Measurements from ENCODE around the gene BMP7.

Gene BMP7

DNA sequence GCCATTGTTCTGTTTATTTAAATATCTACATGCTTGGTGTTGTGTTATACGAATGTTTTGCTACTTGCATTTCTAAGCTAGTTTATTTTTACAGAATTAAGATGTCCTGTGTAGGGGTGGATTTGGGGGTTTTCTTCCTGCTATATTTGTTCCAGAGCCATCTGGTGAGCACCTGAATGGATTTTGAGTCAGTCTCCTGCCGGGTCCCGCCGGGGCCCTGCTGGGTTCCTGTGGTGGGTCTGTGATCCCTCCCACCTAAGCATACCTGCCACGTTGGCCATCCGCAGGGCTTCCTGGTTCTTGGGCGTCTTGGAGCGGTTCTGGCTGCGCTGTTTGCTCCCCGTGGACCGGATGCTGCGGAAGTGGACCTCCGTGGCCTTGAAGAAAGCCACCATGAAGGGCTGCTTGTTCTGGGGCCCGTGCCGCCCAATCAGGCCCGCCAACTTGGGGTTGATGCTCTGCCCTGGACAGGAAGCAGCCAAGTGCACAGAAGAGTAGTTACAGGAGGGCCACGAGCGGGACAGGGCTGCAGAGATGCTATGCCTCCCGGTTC, 82.9 kb downstream of the BMP7 start:
- TF ChIP-seq CTCF (conservative IDR thresholded peaks at IDR 0.05; ENCODE audit: low read length), result no peak
- no peak for DNase-seq (ENCODE audit: low read depth)
- no peak overlapping the region for H3K4me3 ChIP-seq (ENCODE audit: low read length)

DNA sequence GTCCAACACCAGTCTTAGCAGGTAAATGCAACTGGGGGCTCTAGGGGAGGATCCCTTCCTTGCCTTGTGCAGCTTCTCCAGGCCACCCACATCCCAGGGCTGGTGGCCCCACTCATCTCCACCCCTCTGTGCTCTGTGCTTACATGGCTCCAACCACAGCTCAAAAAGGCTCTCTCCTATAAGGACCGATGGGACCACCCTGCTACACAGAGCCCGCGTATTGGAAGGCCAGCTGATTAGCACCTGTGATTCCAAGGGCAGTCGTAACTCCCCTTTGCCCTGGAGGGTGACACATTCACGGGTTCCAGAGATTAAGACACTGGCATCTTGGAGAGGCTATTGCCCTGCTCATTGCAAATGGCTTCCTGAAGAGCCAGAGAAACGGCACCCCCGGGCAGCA, 84.8 kb downstream of the BMP7 start:
- DNase-seq (ENCODE audit: low read depth), result no peak
- no peak for TF ChIP-seq CTCF (conservative IDR thresholded peaks at IDR 0.05; ENCODE audit: low read length)
- H3K4me3 ChIP-seq (ENCODE audit: low read length), result no peak overlapping the region

GRCh38 chr20:57180954-57181353, 85.5 kb downstream of the BMP7 start:
- no peak for TF ChIP-seq CTCF (conservative IDR thresholded peaks at IDR 0.05; ENCODE audit: low read length)
- H3K4me3 ChIP-seq (ENCODE audit: low read length), result no peak overlapping the region
- no peak for DNase-seq (ENCODE audit: low read depth)

DNA sequence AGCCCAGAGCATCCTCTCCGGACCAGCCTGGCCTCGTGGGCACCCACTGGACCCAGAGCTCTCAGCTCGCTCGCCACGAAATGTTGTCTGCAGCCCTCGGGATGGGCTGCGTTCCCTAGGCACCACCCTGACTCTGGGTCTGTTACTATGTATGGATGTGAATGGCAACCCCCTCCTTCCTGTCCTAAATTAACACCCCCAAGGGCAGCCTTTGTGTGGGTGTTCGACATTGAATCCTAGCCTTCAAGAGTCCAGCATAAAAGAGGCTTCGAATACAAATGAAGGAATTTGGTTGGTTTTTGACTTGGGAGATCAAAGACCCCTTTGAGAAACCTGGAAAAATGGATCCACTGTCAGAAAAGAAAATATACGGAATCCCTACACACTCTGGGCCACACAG, 86.1 kb downstream of the BMP7 start:
- DNase-seq (ENCODE audit: low read depth), result no peak
- no peak for TF ChIP-seq CTCF (conservative IDR thresholded peaks at IDR 0.05; ENCODE audit: low read length)

DNA sequence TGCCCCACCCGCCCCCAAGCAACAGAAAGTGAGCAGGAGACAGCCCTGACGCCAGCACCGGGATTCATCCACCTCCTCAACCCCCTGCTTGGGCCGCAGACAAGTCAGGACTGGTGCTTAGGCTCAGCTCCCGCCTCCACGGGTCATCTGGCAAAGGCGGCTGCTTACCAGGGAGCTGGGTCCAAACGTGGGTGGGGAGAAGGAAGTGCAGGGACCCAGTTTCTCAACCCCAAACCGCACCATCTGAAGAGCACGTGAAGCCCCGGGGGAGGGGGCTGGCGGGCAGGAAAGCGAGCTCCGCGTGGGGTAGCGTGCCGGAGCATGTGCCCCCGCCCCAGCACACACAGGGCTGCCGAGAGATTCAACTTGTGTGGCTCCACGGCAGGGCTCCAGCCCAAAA, 87.2 kb downstream of the BMP7 start:
- H3K4me3 ChIP-seq (ENCODE audit: low read length), result no peak overlapping the region
- DNase-seq (ENCODE audit: low read depth), result peak; percentile 7
- TF ChIP-seq CTCF (conservative IDR thresholded peaks at IDR 0.05; ENCODE audit: low read length), result no peak

More for the DNA sequence above, 86.1 kb downstream of the BMP7 start:
- H3K4me3 ChIP-seq (ENCODE audit: low read length), result no peak overlapping the region

DNA sequence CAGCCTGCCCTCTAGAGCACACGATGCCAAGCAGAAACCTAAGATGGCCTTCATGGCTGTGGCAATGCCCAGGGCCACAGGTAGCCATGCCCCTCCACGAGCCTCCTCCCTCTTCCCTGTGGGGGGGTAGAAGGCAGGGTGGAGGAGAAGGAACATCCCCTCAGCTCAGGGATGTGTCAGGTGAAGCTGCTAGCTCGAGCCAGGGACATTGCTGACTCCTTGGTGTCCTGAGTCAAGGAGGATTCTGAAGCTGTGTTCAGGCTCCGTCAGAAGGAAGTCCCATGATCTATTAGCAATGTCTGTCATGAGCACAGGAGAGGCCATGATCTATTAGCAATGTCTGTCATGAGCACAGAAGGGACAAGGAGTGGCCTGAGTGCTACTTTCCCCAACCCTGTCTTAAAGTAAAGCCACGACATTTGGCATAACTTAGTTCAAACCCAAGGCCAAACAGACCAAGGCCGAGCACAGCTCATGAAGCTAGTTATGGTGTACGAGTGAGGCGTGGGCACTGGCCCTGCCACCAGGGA, 87.8 kb downstream of the BMP7 start:
- TF ChIP-seq CTCF (conservative IDR thresholded peaks at IDR 0.05; ENCODE audit: low read length), result no peak
- no peak overlapping the region for H3K4me3 ChIP-seq (ENCODE audit: low read length)
- no peak for DNase-seq (ENCODE audit: low read depth)

DNA sequence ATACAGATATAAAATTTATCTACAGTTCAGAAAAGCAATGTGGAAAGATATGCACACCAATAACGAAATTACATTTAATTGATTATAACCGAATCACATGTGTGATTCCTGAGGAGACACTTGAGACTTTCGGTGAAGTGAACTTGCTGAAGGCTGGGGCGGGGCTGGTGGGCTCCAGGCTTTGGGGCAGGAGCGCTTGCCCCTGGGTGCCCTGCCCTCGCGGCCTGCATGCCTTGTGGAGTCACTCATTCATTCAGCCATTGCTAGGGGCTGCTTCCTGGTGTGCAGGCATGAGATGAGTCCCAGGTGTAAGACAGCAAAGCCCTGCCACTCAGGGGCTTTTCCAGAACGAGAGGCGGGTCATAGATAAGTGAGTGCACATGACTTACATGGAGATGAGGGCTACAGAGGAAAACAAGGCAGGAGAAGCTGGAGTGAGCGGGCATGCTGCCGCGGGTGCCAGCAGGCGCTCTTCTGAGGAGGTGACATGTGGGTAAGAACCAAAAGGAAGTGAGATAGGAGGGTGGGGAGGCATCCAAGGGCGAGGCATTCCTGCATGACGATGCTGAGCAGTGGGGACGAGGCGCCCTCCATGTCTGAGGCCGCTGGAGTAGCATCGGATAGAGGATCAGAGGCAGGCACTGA, 88.7 kb downstream of the BMP7 start:
- DNase-seq (ENCODE audit: low read depth), result no peak
- TF ChIP-seq CTCF (conservative IDR thresholded peaks at IDR 0.05; ENCODE audit: low read length), result no peak
- H3K4me3 ChIP-seq (ENCODE audit: low read length), result no peak overlapping the region

All from AG10803 (cell line).